CD4-positive, alpha-beta T cell treated with Interleukin-17A for 1 hour (primary cell): Measurements from ENCODE around the gene ORMDL1.

Experiments used
- DNase-seq: peaks from one replicate; pipeline ENCODE4 v3.0.0-alpha.2; 2020

Gene ORMDL1, protein sequence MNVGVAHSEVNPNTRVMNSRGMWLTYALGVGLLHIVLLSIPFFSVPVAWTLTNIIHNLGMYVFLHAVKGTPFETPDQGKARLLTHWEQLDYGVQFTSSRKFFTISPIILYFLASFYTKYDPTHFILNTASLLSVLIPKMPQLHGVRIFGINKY

GRCh38 chr2:189783927-189784867, at the start of gene ORMDL1, which contains the start of gene PMS1:
Gene ORMDL1, minus strand, starts transcription at chr2:189784339. Its CDS starts 1,744 bp downstream, at chr2:189782595.
Gene PMS1, plus strand, starts transcription at chr2:189784450. Its CDS starts 7,360 bp downstream, at chr2:189791810.
- DNase-seq, result peak; percentile 94

GRCh38 chr2:189830510-189830909, 46.4 kb upstream of the ORMDL1 start:
- DNase-seq, result no peak

GRCh38 chr2:189829102-189829833, 45.1 kb upstream of the ORMDL1 start:
- DNase-seq, result no peak

GRCh38 chr2:189826039-189826438, 41.9 kb upstream of the ORMDL1 start:
- no peak for DNase-seq

GRCh38 chr2:189824694-189825396, 40.7 kb upstream of the ORMDL1 start:
- no peak for DNase-seq

DNA sequence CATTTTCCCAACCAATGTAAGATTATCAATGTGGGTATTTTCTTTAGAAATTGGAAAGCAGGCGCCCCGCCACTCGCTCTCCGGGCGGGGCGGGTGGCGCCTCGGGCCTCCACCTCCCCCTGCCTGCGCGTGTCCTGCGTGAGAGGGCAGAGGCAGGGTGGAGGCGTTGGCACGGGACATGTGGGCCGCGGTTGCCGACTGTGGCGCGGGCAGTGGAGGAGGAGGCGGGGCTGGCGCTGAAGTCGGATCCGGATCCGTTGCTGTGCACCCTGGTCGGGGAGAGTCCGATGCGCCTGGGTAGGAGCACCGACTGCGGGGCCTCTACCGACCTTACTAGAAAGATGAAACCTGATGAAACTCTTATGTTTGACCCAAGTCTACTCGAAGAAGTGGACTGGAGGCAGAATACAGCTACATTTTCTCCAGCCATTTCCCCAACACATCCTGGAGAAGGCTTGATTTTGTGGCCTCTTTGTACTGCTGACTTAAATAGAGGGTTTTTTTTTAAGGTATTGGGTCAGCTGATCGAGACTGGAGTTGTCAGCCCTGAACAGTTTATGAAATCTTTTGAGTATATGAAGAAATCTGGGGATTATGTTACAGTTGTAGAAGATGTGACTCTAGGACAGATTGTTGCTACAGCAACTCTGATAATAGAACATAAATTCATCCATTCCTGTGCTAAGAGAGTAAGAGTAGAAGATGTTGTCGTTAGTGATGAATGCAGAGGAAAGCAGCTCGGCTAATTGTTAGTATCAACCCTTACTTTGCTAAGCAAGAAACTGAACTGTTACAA, 38.0 kb upstream of the ORMDL1 start:
- DNase-seq, result no peak

DNA sequence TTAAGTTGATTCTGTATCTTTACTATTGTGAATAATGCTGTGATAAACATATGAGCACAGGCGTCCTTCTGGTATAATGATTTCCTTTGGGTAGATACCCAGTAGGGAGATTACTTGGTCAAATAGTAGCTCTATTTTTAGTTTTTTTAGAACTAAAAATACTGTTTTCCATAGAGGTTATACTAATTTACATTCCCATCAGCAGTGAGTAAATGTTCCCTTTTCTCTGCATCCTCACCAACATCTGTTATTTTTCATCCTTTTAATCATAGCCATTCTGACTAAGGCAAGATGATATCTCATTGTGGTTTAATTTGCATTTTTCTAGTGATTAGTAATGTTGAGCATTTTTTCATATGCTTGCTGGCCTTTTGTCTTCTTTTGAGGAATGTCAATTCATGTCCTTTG, 35.2 kb upstream of the ORMDL1 start:
- DNase-seq, result no peak

- DNase-seq, result no peak
Observed at GRCh38 chr2:189818249-189819038, 34.3 kb upstream of the ORMDL1 start.

DNA sequence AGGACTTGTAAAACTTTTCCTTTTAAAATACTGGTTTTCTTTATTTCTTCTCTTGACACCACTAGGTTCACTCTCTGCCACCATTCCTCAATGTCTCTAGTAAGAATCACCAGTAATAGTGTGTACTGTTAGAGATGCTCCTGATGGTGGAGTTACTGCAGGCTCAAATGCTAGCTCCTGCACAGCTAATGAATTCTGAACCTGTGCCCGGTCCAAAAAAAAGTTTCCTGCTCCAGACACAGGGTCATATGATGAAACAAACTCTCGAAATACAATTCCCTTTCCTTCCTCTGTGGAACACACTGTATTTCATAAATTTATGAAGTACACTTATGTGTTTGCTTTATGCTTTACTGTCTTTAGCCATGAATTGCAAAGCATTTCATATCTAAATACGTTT, 19.3 kb upstream of the ORMDL1 start:
- no peak for DNase-seq

DNA sequence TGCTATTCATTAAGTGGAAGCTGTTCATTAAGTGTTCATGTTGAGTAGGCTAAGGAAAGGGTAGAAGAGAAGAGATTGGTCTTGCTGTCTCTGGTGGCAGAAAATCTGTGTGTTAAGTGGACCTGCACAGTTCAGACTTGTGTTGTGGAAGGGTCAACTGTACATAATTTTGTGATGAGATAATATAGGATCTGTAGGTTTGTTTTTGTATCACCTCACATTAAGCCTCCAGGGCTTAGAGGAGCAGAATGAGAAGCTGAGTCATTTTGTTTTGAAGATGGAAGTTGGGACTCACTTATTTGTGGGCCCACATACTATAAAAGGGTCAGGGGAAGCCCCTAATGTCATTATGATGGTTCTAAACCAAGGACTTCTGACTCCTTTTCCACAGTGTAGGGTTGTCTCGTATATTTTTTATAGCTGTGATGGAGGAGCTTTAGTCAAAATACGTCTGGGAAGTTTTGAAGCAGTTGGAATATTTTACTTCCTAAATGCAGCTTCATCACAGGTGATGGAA, 18.3 kb upstream of the ORMDL1 start:
- no peak for DNase-seq

GRCh38 chr2:189799531-189799930, 15.4 kb upstream of the ORMDL1 start:
- DNase-seq, result no peak

- DNase-seq, result no peak
Observed at GRCh38 chr2:189799030-189799331, 14.8 kb upstream of the ORMDL1 start.

DNA sequence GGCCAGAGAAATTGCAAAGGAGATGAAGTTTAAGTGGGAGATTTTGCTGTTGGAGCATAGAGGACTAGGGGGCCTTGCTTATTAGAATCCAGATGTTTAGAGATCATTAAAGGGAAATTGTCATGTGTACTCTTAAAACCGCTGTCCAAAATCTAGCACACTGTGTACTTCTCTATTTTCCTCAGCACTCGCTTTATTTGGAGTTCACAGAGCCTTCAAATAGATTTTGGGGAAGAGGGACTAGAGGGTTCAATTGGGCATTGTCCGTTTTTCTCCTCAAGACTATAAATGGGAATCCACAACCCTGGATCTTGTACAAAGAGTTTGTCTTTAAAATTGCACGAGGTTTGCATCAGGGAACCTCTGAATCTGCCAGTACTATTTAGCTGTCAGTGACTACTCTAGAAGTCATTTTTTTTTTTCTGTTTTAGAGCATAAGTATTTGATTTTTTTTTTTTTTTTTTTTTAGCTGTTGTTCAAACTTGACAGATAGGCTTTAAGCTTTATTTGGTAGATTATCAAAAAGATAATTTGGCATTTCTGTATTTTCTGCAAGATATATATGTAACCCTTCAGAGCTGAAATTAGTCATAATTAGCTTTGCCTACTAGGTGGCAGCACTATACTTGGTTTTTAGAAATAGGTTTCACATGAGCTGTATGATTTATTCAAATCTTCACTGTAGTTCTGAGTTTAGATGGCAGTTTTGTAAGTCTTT, 14.3 kb upstream of the ORMDL1 start:
- peak; percentile 31 for DNase-seq

- DNase-seq, result no peak
Observed at GRCh38 chr2:189797902-189798301, 13.8 kb upstream of the ORMDL1 start.

DNA sequence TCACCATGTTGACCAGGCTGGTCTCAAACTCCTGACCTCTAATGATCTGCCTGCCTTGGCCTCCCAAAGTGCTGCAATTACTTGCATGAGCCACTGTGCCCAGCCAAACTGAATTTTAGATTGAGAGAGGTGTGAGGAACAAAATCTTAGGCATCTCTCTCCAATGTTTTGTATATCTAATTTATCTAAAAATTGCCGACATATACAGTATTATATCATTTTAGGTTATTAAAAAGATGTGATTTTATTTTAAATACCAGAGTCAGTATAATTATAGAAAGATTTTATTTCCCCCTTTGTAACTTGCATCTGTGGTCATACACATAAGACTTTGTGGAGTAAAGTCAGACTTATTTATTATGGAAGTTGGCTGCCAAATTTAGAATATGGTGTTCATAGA, 10.2 kb upstream of the ORMDL1 start:
- DNase-seq, result no peak

- peak; percentile 64 for DNase-seq
Observed at GRCh38 chr2:189791338-189792042, 7.4 kb upstream of the ORMDL1 start.

GRCh38 chr2:189783451-189783926, 650 bp downstream of the ORMDL1 start:
- peak; percentile 49 for DNase-seq

DNA sequence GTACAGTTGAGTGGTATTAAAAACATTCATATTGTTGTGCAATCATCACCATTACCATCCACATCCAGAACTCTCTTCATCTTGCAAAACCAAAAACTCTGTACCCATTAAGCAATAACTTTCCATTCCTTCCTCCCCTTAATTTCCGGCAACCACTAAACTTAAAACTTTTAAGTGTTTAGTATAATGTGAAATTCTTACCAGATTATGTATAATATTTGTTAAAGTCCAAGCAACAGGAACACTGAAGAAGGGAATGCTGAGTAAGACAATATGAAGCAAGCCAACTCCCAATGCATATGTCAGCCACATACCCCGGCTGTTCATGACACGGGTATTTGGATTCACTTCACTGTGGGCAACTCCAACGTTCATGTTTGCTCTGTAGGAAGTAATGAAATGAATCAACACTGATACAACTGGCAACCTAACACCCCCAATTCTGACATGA, 1.9 kb downstream of the ORMDL1 start:
- DNase-seq, result no peak

GRCh38 chr2:189772212-189772611, 11.9 kb downstream of the ORMDL1 start:
- no peak for DNase-seq
